GM23338 (cell line): ENCODE results near the gene OPN1LW. TPM values are rescaled to one million over a fixed set of nuclear protein-coding genes. Genes with fewer than 3 reads are reported as not detected.
A peak's percentile ranks its signal among the peaks of the same experiment; 100 is the strongest.

Experiments
- ATAC-seq: fragments of 200-7000 bp; cut with Tn5 transposase; 3 replicates; pipeline ENCODE4 v1.9.1; 2020
- DNase-seq: peaks from one replicate; pipeline ENCODE4 v3.0.0-alpha.2; 2015; ENCODE audit warnings: low spot score
- H2AFZ ChIP-seq: fragments of 200-600 bp; sonication (generic); 2 replicates; pipeline ENCODE4 v1.8.0; 2016; ENCODE audit warnings: antibody characterized with exemption, mild to moderate bottlenecking, moderate library complexity
- H3F3A ChIP-seq: fragments of 200-600 bp; sonication (generic); replicated peaks from 2 replicates; pipeline ENCODE4 v1.8.0; 2017; ENCODE audit warnings: antibody characterized with exemption, mixed run types, low read depth
- H3K27ac ChIP-seq: fragments of 200-600 bp; sonication (generic); 2 replicates; pipeline ENCODE4 v1.6.1; 2016; ENCODE audit warnings: low read depth
- H3K27me3 ChIP-seq: fragments of 200-600 bp; sonication (generic); 2 replicates; pipeline ENCODE4 v1.8.0; 2016; ENCODE audit warnings: mild to moderate bottlenecking, mixed run types, moderate library complexity; ENCODE audit not compliant: insufficient read depth
- H3K36me3 ChIP-seq: fragments of 200-600 bp; sonication (generic); 2 replicates; pipeline ENCODE4 v1.8.0; 2016; ENCODE audit warnings: mild to moderate bottlenecking; ENCODE audit not compliant: insufficient read depth
- H3K4me1 ChIP-seq: fragments of 200-600 bp; sonication (generic); 2 replicates; pipeline ENCODE4 v1.8.0; 2016; ENCODE audit warnings: mild to moderate bottlenecking, moderate library complexity; ENCODE audit not compliant: insufficient read depth
- H3K4me2 ChIP-seq: fragments of 200-600 bp; sonication (generic); 2 replicates; pipeline ENCODE4 v1.7.1; 2017; ENCODE audit warnings: mixed run types
- H3K4me3 ChIP-seq: fragments of 200-600 bp; sonication (generic); 2 replicates; pipeline ENCODE4 v1.6.1; 2016; ENCODE audit warnings: mixed run types
- H3K79me2 ChIP-seq: fragments of 200-600 bp; sonication (generic); replicated peaks from 2 replicates; pipeline ENCODE4 v1.8.0; 2017; ENCODE audit warnings: mild to moderate bottlenecking; ENCODE audit not compliant: insufficient read depth
- H3K9me2 ChIP-seq: fragments of 200-600 bp; sonication (generic); 2 replicates; pipeline ENCODE4 v1.8.0; 2017; ENCODE audit not compliant: insufficient read depth
- H4K20me1 ChIP-seq: fragments of 200-600 bp; sonication (generic); replicated peaks from 2 replicates; pipeline ENCODE4 v1.8.0; 2017; ENCODE audit warnings: mild to moderate bottlenecking; ENCODE audit not compliant: insufficient read depth
- H3K27ac Mint-ChIP-seq: 2 replicates; pipeline ENCODE4 v1.8.0; 2020; ENCODE audit warnings: inconsistent platforms, mild to moderate bottlenecking, moderate library complexity, mixed read lengths
- H3K27me3 Mint-ChIP-seq: 3 replicates; pipeline ENCODE4 v1.8.0; 2022; ENCODE audit warnings: low read depth, mild to moderate bottlenecking, moderate library complexity, mixed read lengths, inconsistent platforms; ENCODE audit not compliant: insufficient read depth, poor library complexity
- H3K36me3 Mint-ChIP-seq: 3 replicates; pipeline ENCODE4 v1.8.0; 2021; ENCODE audit warnings: low read depth, mild to moderate bottlenecking, inconsistent platforms, moderate library complexity, mixed read lengths
- H3K4me1 Mint-ChIP-seq: 3 replicates; pipeline ENCODE4 v1.8.0; 2020; ENCODE audit warnings: mild to moderate bottlenecking, inconsistent platforms, mixed read lengths
- H3K4me3 Mint-ChIP-seq: 3 replicates; pipeline ENCODE4 v1.8.0; 2021; ENCODE audit warnings: moderate library complexity, mild to moderate bottlenecking, inconsistent platforms, mixed read lengths
- H3K9me3 Mint-ChIP-seq: 3 replicates; pipeline ENCODE4 v1.8.0; 2020; ENCODE audit warnings: moderate library complexity, mild to moderate bottlenecking, inconsistent platforms, mixed read lengths
- CREB1 ChIP-seq: fragments of 250-450 bp; sonication (Bioruptor Pico); IDR thresholded peaks from 2 replicates; pipeline ENCODE4 v1.5.0; 2020; ENCODE audit warnings: low read depth, mild to moderate bottlenecking, moderate library complexity
- ETS1 ChIP-seq: IDR thresholded peaks from 2 replicates; pipeline ENCODE4 v1.6.1; 2016; ENCODE audit warnings: antibody characterized with exemption
- EZH2 ChIP-seq: fragments of 200-600 bp; sonication (generic); IDR thresholded peaks from one replicate; pipeline ENCODE4 v1.8.0; 2017; ENCODE audit warnings: antibody characterized with exemption, mild to moderate bottlenecking, low read depth; ENCODE audit not compliant: unreplicated experiment
- EZH2phosphoT487 ChIP-seq: fragments of 200-600 bp; sonication (generic); IDR thresholded peaks from one replicate; pipeline ENCODE4 v1.8.1; 2018; ENCODE audit warnings: antibody characterized with exemption; ENCODE audit not compliant: unreplicated experiment
- JUNB ChIP-seq: IDR thresholded peaks from one replicate; pipeline ENCODE4 v1.6.1; 2016; ENCODE audit warnings: antibody characterized with exemption; ENCODE audit not compliant: unreplicated experiment
- NANOG ChIP-seq: IDR thresholded peaks from 2 replicates; pipeline ENCODE4 v1.6.1; 2016; ENCODE audit warnings: antibody characterized with exemption, borderline replicate concordance
- POLR2AphosphoS5 ChIP-seq: IDR thresholded peaks from 2 replicates; pipeline ENCODE4 v1.6.1; 2016; ENCODE audit warnings: antibody characterized with exemption, low read depth
- STAT1 ChIP-seq: IDR thresholded peaks from one replicate; pipeline ENCODE4 v1.6.1; 2016; ENCODE audit warnings: antibody characterized with exemption; ENCODE audit not compliant: unreplicated experiment
- ZNF114 ChIP-seq: fragments of 250-450 bp; sonication (Bioruptor Pico); IDR thresholded peaks from 2 replicates; pipeline ENCODE4 v1.5.0; 2020; ENCODE audit warnings: mild to moderate bottlenecking, moderate library complexity
- ZNF331 ChIP-seq: fragments of 250-450 bp; sonication (Bioruptor Pico); IDR thresholded peaks from 2 replicates; pipeline ENCODE4 v1.5.0; 2020; ENCODE audit warnings: low read depth, mild to moderate bottlenecking, moderate library complexity
- ZNF462 ChIP-seq: fragments of 250-450 bp; sonication (Bioruptor Pico); IDR thresholded peaks from 2 replicates; pipeline ENCODE4 v1.5.0; 2020; ENCODE audit warnings: mild to moderate bottlenecking, moderate library complexity
- polyA plus RNA-seq: library from polyadenylated mRNA; unstranded; fragments of >200 nt; fragmentation: Nextera tagmentation; extraction: Ambion mirVana; gene quantifications from 2 replicates; pipeline ENCODE4 v1.2.1, GENCODE V29; 2016
- total RNA-seq: library from RNA; depleted of rRNA; stranded (reverse); fragments of >200 nt; shearing (Covaris generic); gene quantifications from 2 replicates; pipeline ENCODE4 v1.2.3, GENCODE V29; 2014
- TF ChIP-seq, protein P1 (sequence below), 2 experiments: fragments of 200-600 bp in 1 of 2; sonication (generic) in 1 of 2; conservative IDR thresholded peaks; 2 replicates each; pipeline versions ENCODE4 v1.5.1 to v1.6.1; 2016 to 2017; ENCODE audit warnings: antibody characterized with exemption in 2 of 2, low read depth in 2 of 2, mild to moderate bottlenecking in 2 of 2, moderate library complexity in 1 of 2
- TF ChIP-seq, protein P2 (sequence below): IDR thresholded peaks from one replicate; pipeline ENCODE4 v1.6.1; 2018; ENCODE audit warnings: antibody characterized with exemption; ENCODE audit not compliant: unreplicated experiment

The OPN1LW gene
- total and polyA plus RNA-seq, 2 experiments from 2014 or later = not detected

DNA sequence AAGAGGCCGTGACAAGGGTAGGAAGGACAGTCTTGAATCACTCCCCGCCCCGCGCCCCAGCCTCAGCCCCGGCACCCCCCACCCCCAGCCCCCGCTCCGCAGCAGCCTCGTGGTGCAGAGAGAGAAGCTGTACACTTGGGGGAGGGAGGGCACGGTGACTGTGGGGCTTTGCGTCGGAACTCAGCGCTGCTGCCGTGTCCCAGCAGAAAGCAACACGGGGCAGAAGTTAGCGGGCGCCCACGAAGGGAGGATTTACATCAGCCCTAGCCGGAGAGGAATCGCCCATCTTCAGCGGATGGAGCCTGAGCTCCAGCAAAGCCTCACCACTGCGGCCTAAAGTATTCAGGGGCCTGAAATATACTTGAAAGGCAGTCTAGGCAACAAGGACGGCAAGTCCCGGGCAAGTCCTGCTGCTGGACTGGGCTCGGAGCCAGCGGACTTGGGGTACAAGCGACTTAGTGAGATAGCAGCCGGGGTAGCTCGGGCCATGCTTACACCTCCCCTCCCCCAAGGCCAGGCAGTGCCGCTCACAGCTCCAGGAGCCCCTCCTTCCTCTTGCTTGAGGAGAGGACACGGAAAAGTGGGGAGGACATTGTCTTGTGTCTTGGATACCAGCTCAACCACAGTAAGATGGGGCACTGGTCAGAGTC, 18.5 kb upstream of the OPN1LW start:
- H2AFZ ChIP-seq = peak overlapping the region; percentile 76; the same call in 1 of the 2 replicates
- no peak for DNase-seq
- H3K4me1 Mint-ChIP-seq = no peaks in the 10 kb centered on the region
- TF ChIP-seq ETS1 (no peak), ZNF331 (CRISPR knock-in tag) (no peak), CREB1 (CRISPR knock-in tag) (no peak), ZNF462 (CRISPR knock-in tag) (no peak), POLR2AphosphoS5 (no peak), NANOG (no peak), STAT1 (no peak), EZH2 (no peak), EZH2phosphoT487 (no peak), JUNB (no peak), ZNF114 (no peak)
- TF ChIP-seq, protein P1, sequence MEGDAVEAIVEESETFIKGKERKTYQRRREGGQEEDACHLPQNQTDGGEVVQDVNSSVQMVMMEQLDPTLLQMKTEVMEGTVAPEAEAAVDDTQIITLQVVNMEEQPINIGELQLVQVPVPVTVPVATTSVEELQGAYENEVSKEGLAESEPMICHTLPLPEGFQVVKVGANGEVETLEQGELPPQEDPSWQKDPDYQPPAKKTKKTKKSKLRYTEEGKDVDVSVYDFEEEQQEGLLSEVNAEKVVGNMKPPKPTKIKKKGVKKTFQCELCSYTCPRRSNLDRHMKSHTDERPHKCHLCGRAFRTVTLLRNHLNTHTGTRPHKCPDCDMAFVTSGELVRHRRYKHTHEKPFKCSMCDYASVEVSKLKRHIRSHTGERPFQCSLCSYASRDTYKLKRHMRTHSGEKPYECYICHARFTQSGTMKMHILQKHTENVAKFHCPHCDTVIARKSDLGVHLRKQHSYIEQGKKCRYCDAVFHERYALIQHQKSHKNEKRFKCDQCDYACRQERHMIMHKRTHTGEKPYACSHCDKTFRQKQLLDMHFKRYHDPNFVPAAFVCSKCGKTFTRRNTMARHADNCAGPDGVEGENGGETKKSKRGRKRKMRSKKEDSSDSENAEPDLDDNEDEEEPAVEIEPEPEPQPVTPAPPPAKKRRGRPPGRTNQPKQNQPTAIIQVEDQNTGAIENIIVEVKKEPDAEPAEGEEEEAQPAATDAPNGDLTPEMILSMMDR (conservative IDR thresholded peaks at IDR 0.05; ENCODE audit: low read depth in 2 of 2) = no peak
- TF ChIP-seq, protein P2, sequence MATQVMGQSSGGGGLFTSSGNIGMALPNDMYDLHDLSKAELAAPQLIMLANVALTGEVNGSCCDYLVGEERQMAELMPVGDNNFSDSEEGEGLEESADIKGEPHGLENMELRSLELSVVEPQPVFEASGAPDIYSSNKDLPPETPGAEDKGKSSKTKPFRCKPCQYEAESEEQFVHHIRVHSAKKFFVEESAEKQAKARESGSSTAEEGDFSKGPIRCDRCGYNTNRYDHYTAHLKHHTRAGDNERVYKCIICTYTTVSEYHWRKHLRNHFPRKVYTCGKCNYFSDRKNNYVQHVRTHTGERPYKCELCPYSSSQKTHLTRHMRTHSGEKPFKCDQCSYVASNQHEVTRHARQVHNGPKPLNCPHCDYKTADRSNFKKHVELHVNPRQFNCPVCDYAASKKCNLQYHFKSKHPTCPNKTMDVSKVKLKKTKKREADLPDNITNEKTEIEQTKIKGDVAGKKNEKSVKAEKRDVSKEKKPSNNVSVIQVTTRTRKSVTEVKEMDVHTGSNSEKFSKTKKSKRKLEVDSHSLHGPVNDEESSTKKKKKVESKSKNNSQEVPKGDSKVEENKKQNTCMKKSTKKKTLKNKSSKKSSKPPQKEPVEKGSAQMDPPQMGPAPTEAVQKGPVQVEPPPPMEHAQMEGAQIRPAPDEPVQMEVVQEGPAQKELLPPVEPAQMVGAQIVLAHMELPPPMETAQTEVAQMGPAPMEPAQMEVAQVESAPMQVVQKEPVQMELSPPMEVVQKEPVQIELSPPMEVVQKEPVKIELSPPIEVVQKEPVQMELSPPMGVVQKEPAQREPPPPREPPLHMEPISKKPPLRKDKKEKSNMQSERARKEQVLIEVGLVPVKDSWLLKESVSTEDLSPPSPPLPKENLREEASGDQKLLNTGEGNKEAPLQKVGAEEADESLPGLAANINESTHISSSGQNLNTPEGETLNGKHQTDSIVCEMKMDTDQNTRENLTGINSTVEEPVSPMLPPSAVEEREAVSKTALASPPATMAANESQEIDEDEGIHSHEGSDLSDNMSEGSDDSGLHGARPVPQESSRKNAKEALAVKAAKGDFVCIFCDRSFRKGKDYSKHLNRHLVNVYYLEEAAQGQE = no peak
- no peaks in the 10 kb centered on the region for H3K9me2 ChIP-seq
- no peaks in the 10 kb centered on the region for H3F3A ChIP-seq
- no peak for ATAC-seq
- no peaks in the 10 kb centered on the region for H3K36me3 ChIP-seq
- no peaks in the 10 kb centered on the region for H3K79me2 ChIP-seq
- no peaks in the 10 kb centered on the region for H3K4me1 ChIP-seq
- H3K4me3 Mint-ChIP-seq = no peak overlapping the region
- peaks cover 3% of the 10 kb centered on the region for H3K27me3 Mint-ChIP-seq
- H3K9me3 Mint-ChIP-seq = no peaks in the 10 kb centered on the region
- no peak overlapping the region for H3K4me2 ChIP-seq
- H3K27me3 ChIP-seq = no peaks in the 10 kb centered on the region
- no peak overlapping the region for H3K4me3 ChIP-seq
- no peaks in the 10 kb centered on the region for H4K20me1 ChIP-seq
- no peak overlapping the region for H3K27ac ChIP-seq
- no peaks in the 10 kb centered on the region for H3K36me3 Mint-ChIP-seq
- no peak overlapping the region for H3K27ac Mint-ChIP-seq
